DND-41 (cell line): ENCODE measurements around the gene DNAJC6.

Experiments
- EZH2 ChIP-seq: IDR thresholded peaks from 3 replicates; pipeline ENCODE4 v1.6.1; 2012; ENCODE audit warnings: borderline replicate concordance, low read depth, mild to moderate bottlenecking, moderate library complexity, low read length, inconsistent platforms; ENCODE audit not compliant: severe bottlenecking
- TF ChIP-seq, protein P1 (sequence below): IDR thresholded peaks from 2 replicates; pipeline ENCODE4 v1.5.1; 2012; ENCODE audit warnings: borderline replicate concordance, low read length, moderate library complexity, mild to moderate bottlenecking; ENCODE audit not compliant: poor library complexity, severe bottlenecking; ENCODE audit errors: extremely low read depth

DNA sequence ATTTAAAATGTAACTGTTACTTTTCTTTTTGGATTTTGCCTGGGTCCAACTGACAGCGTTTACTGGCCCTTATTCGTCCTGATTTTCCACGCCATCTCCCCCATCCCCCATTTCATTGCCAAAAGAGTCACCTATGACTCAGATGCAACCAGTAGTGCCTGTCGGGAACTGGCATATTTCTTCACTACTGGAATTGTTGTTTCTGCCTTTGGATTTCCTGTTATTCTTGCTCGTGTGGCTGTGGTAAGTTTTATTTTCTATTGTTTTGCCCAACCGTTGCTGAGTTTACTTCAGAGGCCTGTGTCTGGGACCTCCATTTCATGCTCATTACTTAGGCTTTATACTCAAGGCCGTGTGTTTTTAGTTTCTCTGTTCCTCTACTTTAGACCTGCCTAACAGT, 120.5 kb downstream of the DNAJC6 start:
- TF ChIP-seq, protein P1, sequence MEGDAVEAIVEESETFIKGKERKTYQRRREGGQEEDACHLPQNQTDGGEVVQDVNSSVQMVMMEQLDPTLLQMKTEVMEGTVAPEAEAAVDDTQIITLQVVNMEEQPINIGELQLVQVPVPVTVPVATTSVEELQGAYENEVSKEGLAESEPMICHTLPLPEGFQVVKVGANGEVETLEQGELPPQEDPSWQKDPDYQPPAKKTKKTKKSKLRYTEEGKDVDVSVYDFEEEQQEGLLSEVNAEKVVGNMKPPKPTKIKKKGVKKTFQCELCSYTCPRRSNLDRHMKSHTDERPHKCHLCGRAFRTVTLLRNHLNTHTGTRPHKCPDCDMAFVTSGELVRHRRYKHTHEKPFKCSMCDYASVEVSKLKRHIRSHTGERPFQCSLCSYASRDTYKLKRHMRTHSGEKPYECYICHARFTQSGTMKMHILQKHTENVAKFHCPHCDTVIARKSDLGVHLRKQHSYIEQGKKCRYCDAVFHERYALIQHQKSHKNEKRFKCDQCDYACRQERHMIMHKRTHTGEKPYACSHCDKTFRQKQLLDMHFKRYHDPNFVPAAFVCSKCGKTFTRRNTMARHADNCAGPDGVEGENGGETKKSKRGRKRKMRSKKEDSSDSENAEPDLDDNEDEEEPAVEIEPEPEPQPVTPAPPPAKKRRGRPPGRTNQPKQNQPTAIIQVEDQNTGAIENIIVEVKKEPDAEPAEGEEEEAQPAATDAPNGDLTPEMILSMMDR: no peak
- TF ChIP-seq EZH2: no peak
